Osteoblast (primary cell): ENCODE measurements around the gene PILRB. TPM values are rescaled to one million over a fixed set of nuclear protein-coding genes. Genes with fewer than 3 reads are reported as not detected.

Experiments
- DNase-seq: peaks from one replicate; pipeline ENCODE4 v3.0.0; 2011; ENCODE audit warnings: low spot score, mixed read lengths; ENCODE audit not compliant: insufficient read length; ENCODE audit errors: missing footprints
- H2AFZ ChIP-seq: 2 replicates; pipeline ENCODE4 v1.6.0; 2011; ENCODE audit warnings: mild to moderate bottlenecking, low read length
- H3K27ac ChIP-seq: 2 replicates; pipeline ENCODE4 v1.5.1; 2011; ENCODE audit warnings: mild to moderate bottlenecking, low read depth, low read length, moderate library complexity
- H3K27me3 ChIP-seq: 2 replicates; pipeline ENCODE4 v1.6.0; 2012; ENCODE audit warnings: mild to moderate bottlenecking, control low read depth, inconsistent platforms, low read length, moderate library complexity; ENCODE audit not compliant: insufficient read depth
- H3K36me3 ChIP-seq: 2 replicates; pipeline ENCODE4 v1.5.1; 2011; ENCODE audit warnings: mild to moderate bottlenecking, low read length, control low read depth, moderate library complexity; ENCODE audit not compliant: insufficient read depth
- H3K4me1 ChIP-seq: 2 replicates; pipeline ENCODE4 v1.5.1; 2011; ENCODE audit warnings: mild to moderate bottlenecking, low read length, control low read depth, moderate library complexity; ENCODE audit not compliant: insufficient read depth
- H3K4me2 ChIP-seq: 2 replicates; pipeline ENCODE4 v1.6.0; 2011; ENCODE audit warnings: mild to moderate bottlenecking, low read length; ENCODE audit not compliant: insufficient read depth
- H3K4me3 ChIP-seq: fragments of 200-600 bp; sonication (generic); 3 replicates; pipeline ENCODE4 v1.5.1; 2012; ENCODE audit warnings: mild to moderate bottlenecking, low read length, inconsistent platforms; ENCODE audit not compliant: insufficient read depth
- H3K79me2 ChIP-seq: 2 replicates; pipeline ENCODE4 v1.6.0; 2012; ENCODE audit warnings: mild to moderate bottlenecking, low read length, control low read depth, inconsistent platforms; ENCODE audit not compliant: insufficient read depth
- H3K9me3 ChIP-seq: 2 replicates; pipeline ENCODE4 v1.5.1; 2011; ENCODE audit warnings: low read depth, low read length, control low read depth
- H4K20me1 ChIP-seq: 2 replicates; pipeline ENCODE4 v1.6.0; 2012; ENCODE audit warnings: mild to moderate bottlenecking, low read length, control low read depth; ENCODE audit not compliant: insufficient read depth
- CTCF ChIP-seq: IDR thresholded peaks from 2 replicates; pipeline ENCODE4 v1.5.1; 2011; ENCODE audit warnings: mild to moderate bottlenecking, low read depth, low read length, moderate library complexity; ENCODE audit errors: extremely low read depth
- total RNA-seq: library from RNA; depleted of rRNA; stranded (reverse); fragments of >200 nt; gene quantifications from 2 replicates; pipeline ENCODE4 v1.2.3, GENCODE V29; 2012

PILRB gene
- total RNA-seq, 1 donor, result 14.8 TPM

- Histone ChIP-seq H3K79me2 (no peaks in the 10 kb centered on the region), H3K9me3 (no peaks in the 10 kb centered on the region), H3K4me2 (no peak overlapping the region), H3K4me1 (no peaks in the 10 kb centered on the region), H4K20me1 (no peaks in the 10 kb centered on the region), H3K27ac (no peak overlapping the region), H3K27me3 (no peaks in the 10 kb centered on the region), H3K4me3 (no peak overlapping the region), H2AFZ (no peak overlapping the region), H3K36me3 (peaks cover 18% of the 10 kb centered on the region)
- no peak for DNase-seq
- no peak for TF ChIP-seq CTCF
Observed at GRCh38 chr7:100367251-100367620, 9.3 kb downstream of the PILRB start.

- H3K4me1 ChIP-seq, result no peaks in the 10 kb centered on the region
- no peaks in the 10 kb centered on the region for H4K20me1 ChIP-seq
- H3K27ac ChIP-seq, result no peak overlapping the region
- no peak for TF ChIP-seq CTCF
- DNase-seq, result no peak
- H3K4me2 ChIP-seq, result no peak overlapping the region
- peaks cover 11% of the 10 kb centered on the region for H3K36me3 ChIP-seq
- no peaks in the 10 kb centered on the region for H3K9me3 ChIP-seq
- no peaks in the 10 kb centered on the region for H3K27me3 ChIP-seq
- H3K79me2 ChIP-seq, result no peaks in the 10 kb centered on the region
- H3K4me3 ChIP-seq, result no peak overlapping the region
- H2AFZ ChIP-seq, result no peak overlapping the region
Observed at GRCh38 chr7:100367676-100368613, 10.0 kb downstream of the PILRB start.

- no peaks in the 10 kb centered on the region for H4K20me1 ChIP-seq
- no peak for TF ChIP-seq CTCF
- no peaks in the 10 kb centered on the region for H3K79me2 ChIP-seq
- no peaks in the 10 kb centered on the region for H3K4me1 ChIP-seq
- H2AFZ ChIP-seq, result no peak overlapping the region
- H3K4me3 ChIP-seq, result no peak overlapping the region
- DNase-seq, result no peak
- H3K4me2 ChIP-seq, result no peak overlapping the region
- H3K27me3 ChIP-seq, result no peaks in the 10 kb centered on the region
- H3K9me3 ChIP-seq, result no peaks in the 10 kb centered on the region
- no peak overlapping the region for H3K27ac ChIP-seq
- H3K36me3 ChIP-seq, result peaks cover 5% of the 10 kb centered on the region
Observed at GRCh38 chr7:100369105-100369504, 11.2 kb downstream of the PILRB start.

- no peaks in the 10 kb centered on the region for H3K9me3 ChIP-seq
- no peak overlapping the region for H3K4me3 ChIP-seq
- TF ChIP-seq CTCF, result no peak
Observed at GRCh38 chr7:100370303-100370702, 12.4 kb downstream of the PILRB start.

More at GRCh38 chr7:100370303-100370702, 12.4 kb downstream of the PILRB start:
- H3K4me2 ChIP-seq, result no peak overlapping the region
- no peak for DNase-seq
- H3K79me2 ChIP-seq, result no peaks in the 10 kb centered on the region
- no peaks in the 10 kb centered on the region for H3K27me3 ChIP-seq
- H3K27ac ChIP-seq, result no peak overlapping the region
- H2AFZ ChIP-seq, result no peak overlapping the region
- H3K36me3 ChIP-seq, result no peaks in the 10 kb centered on the region
- H3K4me1 ChIP-seq, result no peaks in the 10 kb centered on the region
- no peaks in the 10 kb centered on the region for H4K20me1 ChIP-seq
